Effector CD8-positive, alpha-beta T cell (primary cell): ENCODE results near the gene ETAA1.

ENCODE experiments used
- DNase-seq: peaks from one replicate; lab custom pipeline; 2025; lab: John Stamatoyannopoulos, UW

The ETAA1 gene

DNA sequence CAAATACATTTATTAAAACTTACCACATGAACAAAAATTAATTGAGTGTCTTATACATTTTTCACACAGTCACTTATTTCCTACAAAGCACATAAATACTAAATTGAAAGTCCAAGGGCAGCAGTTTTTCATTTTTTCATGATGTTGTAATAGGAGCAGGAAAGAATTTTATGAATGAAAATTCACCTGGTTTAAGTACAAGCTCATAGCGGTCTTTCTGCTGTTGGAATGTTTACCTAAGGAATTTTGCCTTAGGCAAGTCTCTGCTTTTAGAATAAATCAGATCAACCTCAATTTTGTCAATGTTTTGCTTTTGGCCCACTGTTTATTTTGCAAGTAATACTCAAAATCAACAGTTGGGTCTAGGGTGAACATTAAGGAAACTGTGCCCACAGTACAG is 40.0 kb downstream of the ETAA1 start:
- no peak for DNase-seq

GRCh38 chr2:67438337-67438736 is 41.2 kb downstream of the ETAA1 start:
- no peak for DNase-seq

GRCh38 chr2:67445652-67446268 is 48.6 kb downstream of the ETAA1 start:
- DNase-seq: no peak

DNA sequence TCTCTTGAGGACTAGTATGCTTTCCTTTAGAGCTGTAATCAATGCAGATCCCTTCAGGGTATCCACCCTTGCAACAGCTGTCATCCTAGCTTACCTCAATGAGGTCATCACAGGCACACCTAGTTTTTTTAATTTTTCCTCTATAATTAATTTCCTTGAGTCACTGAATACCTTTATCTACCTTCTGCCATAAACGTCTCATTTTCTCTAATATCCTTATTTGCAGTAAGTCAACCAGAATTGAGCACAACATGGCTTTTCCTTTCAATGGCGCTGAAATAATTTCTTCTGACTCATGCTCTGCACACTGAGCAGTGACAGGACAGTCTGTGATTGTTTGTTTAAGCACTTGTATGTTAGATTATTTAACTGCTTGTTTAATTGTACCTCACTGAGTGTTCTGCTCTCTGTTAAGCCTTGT is 49.4 kb downstream of the ETAA1 start:
- no peak for DNase-seq

GRCh38 chr2:67448648-67449047 is 51.5 kb downstream of the ETAA1 start:
- DNase-seq: no peak

GRCh38 chr2:67451086-67451832 is 54.1 kb downstream of the ETAA1 start:
- DNase-seq: no peak

DNA sequence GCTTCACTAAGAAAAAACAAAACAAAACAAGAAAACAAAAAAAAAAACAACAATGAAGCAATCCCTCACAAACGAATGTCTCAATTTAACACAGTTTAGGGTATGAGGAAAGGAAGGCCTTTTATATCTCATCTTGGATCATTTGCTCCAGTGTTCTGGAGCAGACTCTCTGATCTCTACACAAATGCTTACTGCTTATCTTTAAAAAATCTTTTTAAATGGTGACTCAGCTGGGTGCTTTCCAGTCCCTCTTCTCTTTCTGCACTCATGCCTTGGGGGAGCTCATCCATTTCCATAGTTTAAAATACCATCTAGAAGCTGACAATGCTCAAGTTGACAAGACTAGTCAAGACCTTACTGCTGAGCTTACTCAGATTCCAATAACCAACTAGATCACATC is 56.2 kb downstream of the ETAA1 start:
- DNase-seq: no peak

GRCh38 chr2:67455219-67456142 is 58.3 kb downstream of the ETAA1 start:
- no peak for DNase-seq

GRCh38 chr2:67456428-67456827 is 59.3 kb downstream of the ETAA1 start:
- DNase-seq: no peak

DNA sequence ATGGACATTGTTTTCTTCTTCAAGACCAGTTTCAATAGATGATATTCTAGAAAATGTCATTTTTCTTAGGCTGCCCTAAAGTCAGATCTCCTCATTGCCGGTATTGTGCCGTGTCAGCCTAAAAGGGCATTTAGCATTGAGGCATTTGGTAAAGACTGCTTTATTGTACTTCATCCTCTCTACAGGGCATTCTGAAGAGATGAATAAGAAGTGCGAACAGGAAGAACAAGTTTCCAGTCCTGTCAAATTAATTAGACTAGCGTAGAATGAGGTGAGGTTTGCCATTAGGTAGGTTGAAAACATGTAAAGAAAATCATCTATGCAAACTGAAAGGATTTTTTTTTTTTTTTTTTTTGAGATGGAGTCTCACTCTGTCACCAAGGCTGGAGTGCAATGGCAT is 60.6 kb downstream of the ETAA1 start:
- no peak for DNase-seq

DNA sequence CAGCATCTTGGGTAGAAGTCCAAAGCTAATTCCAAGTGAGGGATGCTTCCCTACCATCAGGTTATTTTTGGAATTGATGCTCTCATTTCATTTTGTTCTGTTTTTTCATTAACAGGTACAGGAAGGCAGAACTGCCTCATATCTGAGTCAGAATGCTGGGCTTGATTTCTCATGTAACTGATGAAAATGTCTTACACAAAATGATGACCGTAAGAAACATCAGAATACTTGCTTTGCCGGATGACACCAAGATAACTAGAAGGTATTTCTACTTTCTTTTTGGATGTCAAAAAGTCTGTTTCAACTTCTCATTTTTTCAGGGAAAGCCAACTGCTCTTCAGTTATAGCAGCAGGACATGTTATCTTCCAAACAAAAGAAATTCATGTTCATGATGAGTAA is 62.6 kb downstream of the ETAA1 start:
- no peak for DNase-seq
